Prostate gland (tissue), 2 donors: ENCODE measurements around the gene DRC3.

Experiments used
- POLR2AphosphoS5 ChIP-seq: sonication (generic); formaldehyde crosslinking; IDR thresholded peaks from one replicate; pipeline ENCODE4 v1.6.1; 2017; ENCODE audit warnings: antibody characterized with exemption
- TF ChIP-seq, protein P1 (sequence below), 4 experiments: fragments of 200-600 bp in 2 of 4; fragments of 450-650 bp in 2 of 4; sonication (generic) in 2 of 4; IDR thresholded peaks; 1 replicate in 3 of 4; 2 replicates in 1 of 4; pipeline ENCODE4 v1.5.1; 2016 to 2019; ENCODE audit warnings: antibody characterized with exemption in 4 of 4, mild to moderate bottlenecking in 2 of 4, moderate library complexity in 2 of 4

- TF ChIP-seq, protein P1, sequence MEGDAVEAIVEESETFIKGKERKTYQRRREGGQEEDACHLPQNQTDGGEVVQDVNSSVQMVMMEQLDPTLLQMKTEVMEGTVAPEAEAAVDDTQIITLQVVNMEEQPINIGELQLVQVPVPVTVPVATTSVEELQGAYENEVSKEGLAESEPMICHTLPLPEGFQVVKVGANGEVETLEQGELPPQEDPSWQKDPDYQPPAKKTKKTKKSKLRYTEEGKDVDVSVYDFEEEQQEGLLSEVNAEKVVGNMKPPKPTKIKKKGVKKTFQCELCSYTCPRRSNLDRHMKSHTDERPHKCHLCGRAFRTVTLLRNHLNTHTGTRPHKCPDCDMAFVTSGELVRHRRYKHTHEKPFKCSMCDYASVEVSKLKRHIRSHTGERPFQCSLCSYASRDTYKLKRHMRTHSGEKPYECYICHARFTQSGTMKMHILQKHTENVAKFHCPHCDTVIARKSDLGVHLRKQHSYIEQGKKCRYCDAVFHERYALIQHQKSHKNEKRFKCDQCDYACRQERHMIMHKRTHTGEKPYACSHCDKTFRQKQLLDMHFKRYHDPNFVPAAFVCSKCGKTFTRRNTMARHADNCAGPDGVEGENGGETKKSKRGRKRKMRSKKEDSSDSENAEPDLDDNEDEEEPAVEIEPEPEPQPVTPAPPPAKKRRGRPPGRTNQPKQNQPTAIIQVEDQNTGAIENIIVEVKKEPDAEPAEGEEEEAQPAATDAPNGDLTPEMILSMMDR (IDR thresholded peaks at IDR 0.05) = no peak
- TF ChIP-seq POLR2AphosphoS5 = no peak
Observed at GRCh38 chr17:18000030-18000408, 27.4 kb downstream of the DRC3 start.
